OCI-LY3 (cell line): ENCODE results near the gene LZTFL1.

Source experiments
- H2AFZ ChIP-seq: fragments of 200-600, 300-600 bp; shearing (Covaris generic); 2 replicates; pipeline ENCODE4 v1.6.0; 2014; ENCODE audit warnings: antibody characterized with exemption, low read depth, low read length
- H3K27ac ChIP-seq: fragments of 200-600, 300-600 bp; sonication (generic); 2 replicates; pipeline ENCODE4 v1.5.1; 2014; ENCODE audit warnings: mild to moderate bottlenecking, low read length, moderate library complexity, mixed read lengths
- H3K27me3 ChIP-seq: fragments of 200-600, 300-600 bp; sonication (generic); 2 replicates; pipeline ENCODE4 v1.6.1; 2014; ENCODE audit warnings: low read depth, low read length, mixed read lengths
- H3K36me3 ChIP-seq: fragments of 200-600, 300-600 bp; sonication (generic); replicated peaks from 2 replicates; pipeline ENCODE3; 2014; ENCODE audit warnings: low read depth, low read length, mixed read lengths
- H3K4me1 ChIP-seq: fragments of 300-600, 200-600 bp; sonication (generic); 2 replicates; pipeline ENCODE4 v1.6.1; 2014; ENCODE audit warnings: low read length, mixed read lengths
- H3K4me2 ChIP-seq: fragments of 200-600, 300-600 bp; sonication (generic); 2 replicates; pipeline ENCODE4 v1.6.1; 2014; ENCODE audit warnings: low read length, mixed read lengths
- H3K4me3 ChIP-seq: fragments of 300-600, 200-600 bp; sonication (generic); 2 replicates; pipeline ENCODE4 v1.5.1; 2014; ENCODE audit warnings: antibody characterized with exemption, mild to moderate bottlenecking, low read length, moderate library complexity
- H3K79me2 ChIP-seq: fragments of 300-600, 200-600 bp; shearing (Covaris generic); 2 replicates; pipeline ENCODE4 v1.6.1; 2014; ENCODE audit warnings: mild to moderate bottlenecking, low read length, mixed read lengths
- H3K9ac ChIP-seq: fragments of 300-600, 200-600 bp; shearing (Covaris generic); 2 replicates; pipeline ENCODE4 v1.6.0; 2014; ENCODE audit warnings: mild to moderate bottlenecking, low read length, moderate library complexity
- H3K9me3 ChIP-seq: fragments of 200-600, 300-600 bp; shearing (Covaris generic); 2 replicates; pipeline ENCODE4 v1.6.1; 2014; ENCODE audit warnings: low read length, mixed read lengths; ENCODE audit not compliant: insufficient read depth
- H4K20me1 ChIP-seq: fragments of 200-600, 300-600 bp; sonication (generic); 2 replicates; pipeline ENCODE4 v1.6.1; 2016; ENCODE audit warnings: low read length, mixed read lengths; ENCODE audit not compliant: insufficient read depth
- CTCF ChIP-seq: fragments of 200-600, 300-600 bp; sonication (generic); IDR thresholded peaks from 2 replicates; pipeline ENCODE4 v1.5.1; 2014; ENCODE audit warnings: antibody characterized with exemption, low read length, low read depth
- EZH2phosphoT487 ChIP-seq: fragments of 200-600 bp; shearing (Covaris generic); IDR thresholded peaks from 2 replicates; pipeline ENCODE4 v1.6.1; 2018; ENCODE audit warnings: antibody characterized with exemption, mixed run types, low read depth

Gene LZTFL1

GRCh38 chr3:45792516-45793172 is 49.3 kb downstream of the LZTFL1 start:
- Histone ChIP-seq H4K20me1 (no peaks in the 10 kb centered on the region), H3K27ac (no peak overlapping the region), H3K9ac (no peak overlapping the region), H3K9me3 (peaks cover 9% of the 10 kb centered on the region; the same call in 1 of the 2 replicates), H3K4me2 (no peak overlapping the region), H3K79me2 (no peaks in the 10 kb centered on the region), H3K4me1 (peaks cover 8% of the 10 kb centered on the region; the same call in 1 of the 2 replicates), H3K36me3 (no peaks in the 10 kb centered on the region), H2AFZ (no peak overlapping the region), H3K4me3 (no peak overlapping the region), H3K27me3 (peaks cover 45% of the 10 kb centered on the region)
- TF ChIP-seq EZH2phosphoT487 (no peak), CTCF (no peak)

DNA sequence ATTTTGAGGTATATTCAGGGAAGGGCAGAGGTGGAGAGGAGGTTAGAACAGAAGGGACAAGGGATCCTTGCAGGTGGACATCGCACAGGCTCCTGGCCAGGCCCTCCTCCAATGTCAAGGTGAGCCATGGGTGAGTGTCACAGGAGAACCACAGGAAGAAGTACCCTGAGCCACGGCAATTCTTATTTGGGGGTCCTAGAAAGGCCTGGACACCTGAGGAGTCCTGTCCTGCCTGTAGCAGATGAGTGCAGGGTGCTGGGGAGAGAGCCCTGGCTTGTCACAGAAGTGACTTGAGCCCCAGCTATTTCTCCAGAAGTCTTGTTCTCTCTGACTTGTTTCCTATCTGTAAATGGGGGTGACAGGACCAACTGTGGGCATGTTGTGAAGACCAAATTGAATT is 49.9 kb downstream of the LZTFL1 start:
- H2AFZ ChIP-seq: no peak overlapping the region
- H3K4me1 ChIP-seq: peaks cover 8% of the 10 kb centered on the region; the same call in 1 of the 2 replicates
- no peak for TF ChIP-seq CTCF
- TF ChIP-seq EZH2phosphoT487: no peak
- H4K20me1 ChIP-seq: no peaks in the 10 kb centered on the region
- H3K9ac ChIP-seq: no peak overlapping the region
- H3K27ac ChIP-seq: no peak overlapping the region
- no peak overlapping the region for H3K4me2 ChIP-seq
- peaks cover 9% of the 10 kb centered on the region; the same call in 1 of the 2 replicates for H3K9me3 ChIP-seq
- no peak overlapping the region for H3K4me3 ChIP-seq
- peaks cover 46% of the 10 kb centered on the region for H3K27me3 ChIP-seq
- no peaks in the 10 kb centered on the region for H3K36me3 ChIP-seq
- no peaks in the 10 kb centered on the region for H3K79me2 ChIP-seq

DNA sequence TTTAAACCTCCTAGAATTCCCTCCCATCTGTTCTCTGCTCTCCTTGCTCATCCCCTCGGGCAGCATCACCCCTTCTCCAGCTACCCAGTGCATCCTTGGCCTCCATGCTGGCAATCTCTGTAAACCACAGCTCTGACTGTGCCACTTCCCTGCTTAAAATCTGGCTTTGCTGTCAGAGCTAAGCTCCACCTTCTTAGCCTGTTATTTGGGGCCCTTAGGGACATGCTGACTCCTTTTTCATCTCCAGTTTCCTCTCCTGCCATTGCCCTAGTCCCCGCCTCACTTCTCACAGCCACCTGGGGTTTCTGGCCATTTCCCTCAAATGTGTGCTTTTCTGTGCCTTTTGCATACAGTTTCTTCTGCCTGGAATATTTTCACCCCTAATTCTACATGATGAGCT is 51.3 kb downstream of the LZTFL1 start:
- H3K79me2 ChIP-seq: no peaks in the 10 kb centered on the region
- peaks cover 9% of the 10 kb centered on the region; the same call in 1 of the 2 replicates for H3K9me3 ChIP-seq
- H3K36me3 ChIP-seq: no peaks in the 10 kb centered on the region
- H3K9ac ChIP-seq: no peak overlapping the region
- H3K4me1 ChIP-seq: peaks cover 8% of the 10 kb centered on the region; the same call in 1 of the 2 replicates
- TF ChIP-seq EZH2phosphoT487 (no peak), CTCF (no peak)
- no peaks in the 10 kb centered on the region for H4K20me1 ChIP-seq
- no peak overlapping the region for H3K4me2 ChIP-seq
- H3K4me3 ChIP-seq: no peak overlapping the region
- H3K27me3 ChIP-seq: peaks cover 53% of the 10 kb centered on the region
- H2AFZ ChIP-seq: no peak overlapping the region
- H3K27ac ChIP-seq: no peak overlapping the region

- Histone ChIP-seq H3K4me2 (no peak overlapping the region), H4K20me1 (no peaks in the 10 kb centered on the region), H3K27me3 (peaks cover 53% of the 10 kb centered on the region), H2AFZ (no peak overlapping the region), H3K4me1 (peaks cover 8% of the 10 kb centered on the region; the same call in 1 of the 2 replicates), H3K9me3 (peaks cover 9% of the 10 kb centered on the region; the same call in 1 of the 2 replicates), H3K36me3 (no peaks in the 10 kb centered on the region), H3K4me3 (no peak overlapping the region), H3K27ac (no peak overlapping the region), H3K9ac (no peak overlapping the region), H3K79me2 (no peaks in the 10 kb centered on the region)
- TF ChIP-seq EZH2phosphoT487: no peak
- TF ChIP-seq CTCF: no peak
Measured at GRCh38 chr3:45789235-45789812, 52.6 kb downstream of the LZTFL1 start.
